H1 (cell line): Measurements from ENCODE around the gene GABRD. TPM values are rescaled to one million over a fixed set of nuclear protein-coding genes. Genes with fewer than 3 reads are reported as not detected.

ENCODE experiments used
- CTCF ChIA-PET: fragments of 300-600 bp; sonication (Branson Sonifier 250); formaldehyde crosslinking; loops from one replicate; lab custom pipeline; 2021; ENCODE audit not compliant: partially characterized antibody; lab: Charles Lee
- POLR2A ChIA-PET: fragments of 300-600 bp; sonication (Branson Sonifier 250); formaldehyde crosslinking; loops from one replicate; lab custom pipeline; 2021; ENCODE audit warnings: inconsistent platforms; ENCODE audit not compliant: partially characterized antibody; lab: Charles Lee
- DNase-seq, 2 experiments: peaks; one replicate each; pipeline versions ENCODE4 v3.0.0 to v3.0.0-alpha.2; 2010 to 2022; ENCODE audit warnings: low spot score in 2 of 2, low read depth in 1 of 2, mixed read lengths in 1 of 2
- FAIRE-seq: peaks from 2 replicates; lab custom pipeline; 2011; peaks lifted over from hg19 to GRCh38; lab: Jason Lieb, UNC
- H2AFZ ChIP-seq: 2 replicates; pipeline ENCODE4 v1.8.1; 2012; ENCODE audit warnings: low read length, inconsistent platforms
- H2AK5ac ChIP-seq: 2 replicates; pipeline ENCODE4 v1.6.1; 2013; ENCODE audit warnings: low read depth, low read length
- H2BK120ac ChIP-seq: replicated peaks from 2 replicates; pipeline ENCODE3; 2013; ENCODE audit warnings: low read depth, low read length, inconsistent platforms
- H2BK12ac ChIP-seq: 2 replicates; pipeline ENCODE4 v1.6.1; 2013; ENCODE audit warnings: low read depth, low read length
- H2BK15ac ChIP-seq: 2 replicates; pipeline ENCODE4 v1.6.1; 2013; ENCODE audit warnings: low read length
- H2BK20ac ChIP-seq: 2 replicates; pipeline ENCODE4 v1.6.1; 2013; ENCODE audit warnings: low read length
- H2BK5ac ChIP-seq: 2 replicates; pipeline ENCODE4 v1.6.1; 2013; ENCODE audit warnings: low read depth, low read length
- H3K14ac ChIP-seq: 2 replicates; pipeline ENCODE4 v1.6.1; 2013; ENCODE audit warnings: inconsistent platforms; ENCODE audit not compliant: insufficient read length
- H3K18ac ChIP-seq: 2 replicates; pipeline ENCODE4 v1.6.1; 2013; ENCODE audit warnings: low read length; ENCODE audit errors: extremely low read depth
- H3K23ac ChIP-seq: 2 replicates; pipeline ENCODE4 v1.6.1; 2013; ENCODE audit warnings: inconsistent platforms; ENCODE audit not compliant: insufficient read length
- H3K23me2 ChIP-seq: 2 replicates; pipeline ENCODE4 v1.6.1; 2013; ENCODE audit warnings: low read depth, low read length
- H3K27ac ChIP-seq: 2 replicates; pipeline ENCODE4 v1.6.1; 2011; ENCODE audit warnings: low read depth, low read length, inconsistent platforms
- H3K27me3 ChIP-seq, 4 experiments: replicated peaks in 1 of 4; 1 replicate in 1 of 4; 2 replicates in 3 of 4; pipeline versions ENCODE4 v1.6.1 to v1.8.1; 2011 to 2013; ENCODE audit warnings: low read length in 3 of 4, mild to moderate bottlenecking in 3 of 4, inconsistent platforms in 2 of 4, mixed read lengths in 2 of 4, moderate library complexity in 1 of 4; ENCODE audit not compliant: control insufficient read depth in 3 of 4, insufficient read depth in 3 of 4; ENCODE audit errors: extremely low read depth in 1 of 4
- H3K36me3 ChIP-seq, 4 experiments: 2 replicates each; pipeline versions ENCODE4 v1.6.1 to v1.8.1; 2011 to 2013; ENCODE audit warnings: mild to moderate bottlenecking in 4 of 4, low read length in 3 of 4, moderate library complexity in 2 of 4, control low read depth in 1 of 4, inconsistent platforms in 1 of 4; ENCODE audit not compliant: insufficient read depth in 4 of 4, control insufficient read depth in 2 of 4
- H3K4ac ChIP-seq: replicated peaks from 2 replicates; pipeline ENCODE3; 2013; ENCODE audit warnings: low read length, low read depth, mixed read lengths, inconsistent platforms; ENCODE audit not compliant: insufficient read length
- H3K4me1 ChIP-seq, 4 experiments: replicated peaks in 1 of 4; 1 replicate in 1 of 4; 2 replicates in 3 of 4; pipeline versions ENCODE4 v1.6.1 to v1.8.1; 2011 to 2013; ENCODE audit warnings: low read length in 3 of 4, inconsistent platforms in 2 of 4, mixed read lengths in 1 of 4; ENCODE audit not compliant: insufficient read depth in 4 of 4, control insufficient read depth in 3 of 4
- H3K4me2 ChIP-seq, 2 experiments: 2 replicates each; pipeline versions ENCODE4 v1.6.1 to v1.8.1; 2011 to 2013; ENCODE audit warnings: low read depth in 2 of 2, low read length in 2 of 2, control low read depth in 1 of 2, inconsistent platforms in 1 of 2, mild to moderate bottlenecking in 1 of 2; ENCODE audit not compliant: insufficient read depth in 1 of 2
- H3K4me3 ChIP-seq, 4 experiments: fragments of 200-600, 300-600 bp in 1 of 4; sonication (generic), shearing (Covaris generic), sonication (Bioruptor Twin) in 1 of 4; 2 replicates each; pipeline versions ENCODE4 v1.5.1 to v1.8.1; 2011 to 2016; ENCODE audit warnings: low read length in 4 of 4, low read depth in 3 of 4, control low read depth in 2 of 4, inconsistent platforms in 2 of 4, mild to moderate bottlenecking in 2 of 4, mixed read lengths in 1 of 4, moderate library complexity in 1 of 4; ENCODE audit not compliant: insufficient read depth in 2 of 4; ENCODE audit errors: extremely low read depth in 1 of 4
- H3K56ac ChIP-seq: replicated peaks from 2 replicates; pipeline ENCODE3; 2013; ENCODE audit warnings: low read depth, mild to moderate bottlenecking, mixed read lengths, low read length, inconsistent platforms; ENCODE audit not compliant: insufficient read length
- H3K79me1 ChIP-seq: 2 replicates; pipeline ENCODE4 v1.6.1; 2013; ENCODE audit warnings: low read depth, low read length, control low read depth
- H3K79me2 ChIP-seq, 2 experiments: 2 replicates each; pipeline versions ENCODE4 v1.6.1 to v1.8.1; 2012 to 2013; ENCODE audit warnings: low read length in 2 of 2, mild to moderate bottlenecking in 2 of 2, inconsistent platforms in 1 of 2; ENCODE audit not compliant: insufficient read depth in 2 of 2, control insufficient read depth in 1 of 2
- H3K9ac ChIP-seq, 4 experiments: replicated peaks in 1 of 4; 1 replicate in 1 of 4; 2 replicates in 3 of 4; pipeline versions ENCODE4 v1.6.1 to v1.8.1; 2011 to 2013; ENCODE audit warnings: low read depth in 3 of 4, low read length in 3 of 4, control low read depth in 2 of 4, mild to moderate bottlenecking in 2 of 4, moderate library complexity in 2 of 4, inconsistent platforms in 1 of 4; ENCODE audit errors: extremely low read depth in 1 of 4
- H3K9me3 ChIP-seq, 2 experiments: 2 replicates each; pipeline versions ENCODE4 v1.6.1 to v1.8.1; 2012 to 2013; ENCODE audit warnings: mild to moderate bottlenecking in 2 of 2, moderate library complexity in 2 of 2, control low read depth in 1 of 2, inconsistent platforms in 1 of 2, low read depth in 1 of 2, low read length in 1 of 2, mixed read lengths in 1 of 2; ENCODE audit not compliant: insufficient read depth in 2 of 2
- H4K20me1 ChIP-seq, 2 experiments: replicated peaks in 1 of 2; 2 replicates each; pipeline versions ENCODE3 to v1.8.1; 2011 to 2013; ENCODE audit warnings: inconsistent platforms in 2 of 2, low read length in 2 of 2, mild to moderate bottlenecking in 1 of 2; ENCODE audit not compliant: insufficient read depth in 2 of 2, control insufficient read depth in 1 of 2
- H4K5ac ChIP-seq: 2 replicates; pipeline ENCODE4 v1.6.1; 2013; ENCODE audit warnings: low read length, low read depth, mixed read lengths, inconsistent platforms; ENCODE audit not compliant: insufficient read length
- H4K8ac ChIP-seq: 2 replicates; pipeline ENCODE4 v1.8.0; 2013; ENCODE audit warnings: mild to moderate bottlenecking, moderate library complexity, low read length, inconsistent platforms; ENCODE audit not compliant: insufficient read depth; ENCODE audit errors: extremely low read depth
- H4K91ac ChIP-seq: replicated peaks from 2 replicates; pipeline ENCODE3; 2013; ENCODE audit warnings: low read length, mixed read lengths, inconsistent platforms; ENCODE audit not compliant: insufficient read length
- EGR1 ChIP-seq: IDR thresholded peaks from 2 replicates; pipeline ENCODE4 v1.6.1; 2011; ENCODE audit warnings: low read depth, low read length, borderline replicate concordance
- GABPA ChIP-seq: IDR thresholded peaks from 2 replicates; pipeline ENCODE4 v1.6.1; 2011; ENCODE audit warnings: mild to moderate bottlenecking, low read length, moderate library complexity, borderline replicate concordance; ENCODE audit not compliant: insufficient read depth
- HDAC6 ChIP-seq: IDR thresholded peaks from one replicate; pipeline ENCODE4 v1.7.1; 2012; ENCODE audit warnings: low read depth, mild to moderate bottlenecking, inconsistent platforms, low read length, moderate library complexity
- JUND ChIP-seq: IDR thresholded peaks from 2 replicates; pipeline ENCODE4 v1.6.1; 2011; ENCODE audit warnings: mild to moderate bottlenecking, improper control_type of control experiment, low read length
- PHF8 ChIP-seq: fragments of 200-600 bp; sonication (generic); conservative IDR thresholded peaks from 2 replicates; pipeline ENCODE4 v1.7.1; 2012; ENCODE audit warnings: low read depth, mild to moderate bottlenecking, inconsistent platforms, low read length, moderate library complexity
- POLR2AphosphoS5 ChIP-seq: IDR thresholded peaks from 2 replicates; pipeline ENCODE4 v1.6.1; 2011; ENCODE audit warnings: low read depth, low read length
- RXRA ChIP-seq: IDR thresholded peaks from 2 replicates; pipeline ENCODE4 v1.6.1; 2011; ENCODE audit warnings: low read depth, mild to moderate bottlenecking, low read length, moderate library complexity; ENCODE audit not compliant: insufficient read depth
- SIX5 ChIP-seq: IDR thresholded peaks from 2 replicates; pipeline ENCODE4 v1.6.1; 2011; ENCODE audit warnings: mild to moderate bottlenecking, low read depth, low read length
- SP1 ChIP-seq: IDR thresholded peaks from 2 replicates; pipeline ENCODE4 v1.6.1; 2011; ENCODE audit warnings: low read depth, low read length
- SP2 ChIP-seq: IDR thresholded peaks from 2 replicates; pipeline ENCODE4 v1.6.1; 2012; ENCODE audit warnings: mild to moderate bottlenecking, low read length, inconsistent platforms
- TBP ChIP-seq: IDR thresholded peaks from 2 replicates; pipeline ENCODE4 v1.6.1; 2011; ENCODE audit warnings: low read depth, low read length, improper control_type of control experiment
- TCF12 ChIP-seq: IDR thresholded peaks from 2 replicates; pipeline ENCODE4 v1.6.1; 2011; ENCODE audit warnings: low read depth, mild to moderate bottlenecking, low read length
- WGBS, 2 experiments: shearing (Covaris generic) in 1 of 2; methylation state at CpG; one replicate each; pipeline versions ENCODE4 v1.1.6 to v1.1.7; 2013 to 2015; ENCODE audit warnings: low lambda C conversion rate in 2 of 2, mixed read lengths in 2 of 2, inconsistent platforms in 1 of 2, low coverage in 1 of 2, missing lambda C conversion rate in 1 of 2; ENCODE audit not compliant: insufficient replicate concordance in 2 of 2, insufficient coverage in 1 of 2, insufficient read length in 1 of 2; ENCODE audit errors: extremely low coverage in 1 of 2, missing lambda C conversion rate in 1 of 2; 5-methylcytosine and 5-hydroxymethylcytosine counted together
- polyA plus RNA-seq, 7 experiments: library from polyadenylated mRNA; depleted of rRNA in 3 of 7; stranded (reverse) in 5 of 7; unstranded in 2 of 7; fragments of >200 nt in 5 of 7; fragments of 200-250 nt in 2 of 7; gene quantifications; 1 replicate in 5 of 7; 2 replicates in 1 of 7; 4 replicates in 1 of 7; pipeline versions ENCODE4 v1.2.1 to v1.2.3, GENCODE V29; 2011 to 2013; ENCODE audit warnings: missing spikeins in 2 of 7, mixed read lengths in 2 of 7
- total RNA-seq: library from RNA; stranded (reverse); fragmentation: NEBNext Ultra II Directional; extraction: Animal tissue kit (Norgen Biotek cat#: 25700); gene quantifications from 2 replicates; pipeline ENCODE4 v1.2.1, GENCODE V29; 2021

GABRD gene
- total and polyA plus RNA-seq, 2 of the 8 experiments (the other 6 are each of a cell fraction or from before 2014, with no cell fraction given): 1.8 to 3.0 TPM

DNA sequence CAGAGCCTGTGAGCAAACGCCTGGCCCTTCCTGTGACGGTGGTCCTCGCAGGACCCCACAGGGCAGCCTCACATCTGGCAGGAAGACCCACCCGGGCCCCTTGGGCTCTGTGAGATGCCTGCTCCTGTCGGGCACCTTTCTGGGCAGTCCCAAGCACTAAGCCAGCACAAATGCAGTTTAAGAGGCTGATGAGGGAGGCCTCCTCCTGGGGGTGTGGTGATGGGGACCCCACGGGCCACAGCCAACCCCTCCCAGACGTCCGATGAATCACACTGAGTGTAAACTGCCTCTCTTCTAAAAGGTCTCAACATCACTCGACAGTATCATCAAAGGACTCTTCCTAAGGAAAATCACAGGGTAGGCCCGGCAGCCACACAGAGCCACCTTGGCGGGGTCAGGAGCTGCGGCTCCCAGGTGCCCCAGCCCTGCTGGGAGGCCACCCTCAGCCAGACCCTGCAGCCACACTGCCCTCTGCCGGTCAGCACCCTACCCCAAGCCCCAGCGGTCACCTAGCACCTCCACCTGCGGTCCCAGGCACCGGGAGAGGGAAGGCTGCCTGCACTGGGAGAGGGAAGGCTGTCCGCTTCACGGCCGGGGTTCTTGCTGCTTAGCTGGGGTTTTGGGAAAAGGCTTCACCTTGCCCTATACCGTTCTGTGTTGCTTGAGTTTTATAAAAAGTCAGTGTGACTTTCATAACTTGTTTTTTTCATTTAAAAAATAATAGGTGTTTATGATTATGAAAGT lies 27.2 kb downstream of the GABRD start:
- Histone ChIP-seq H2BK20ac (0 out of 2 replicates have a peak overlapping the region, but pooled peaks have one; percentile 10), H2AK5ac (no peak overlapping the region), H3K79me2 (peaks cover 0 to under 1% of the 10 kb centered on the region in 2 experiments; a peak in 1 of 4 replicates), H4K91ac (peak overlapping the region; percentile 69), H3K9me3 (no peaks in the 10 kb centered on the region), H3K18ac (no peak overlapping the region; the same call in 1 of the 2 replicates), H2BK5ac (no peak overlapping the region), H2BK12ac (no peak overlapping the region), H2AFZ (no peak overlapping the region), H3K27me3 (peaks cover 0 to 7% (median 0%) of the 10 kb centered on the region in 4 experiments; a peak in 3 of 7 replicates), H2BK120ac (no peak overlapping the region), H3K23ac (no peak overlapping the region), H3K9ac (no peak overlapping the region), H2BK15ac (0 out of 2 replicates have a peak overlapping the region, but pooled peaks have one; percentile 46), H3K23me2 (peaks cover 7% of the 10 kb centered on the region), H3K4me3 (peak overlapping the region in 1 of 4 experiments; percentile 39; a peak in 1 of 8 replicates), H4K20me1 (peaks cover 1 to 3% of the 10 kb centered on the region in 2 experiments), H3K4me2 (no peak overlapping the region), H3K27ac (no peak overlapping the region), H3K4me1 (peaks cover 0 to 26% (median 19%) of the 10 kb centered on the region in 4 experiments; a peak in 6 of 7 replicates), H3K4ac (no peak overlapping the region), H4K5ac (no peak overlapping the region), H3K36me3 (no peaks in the 10 kb centered on the region), H3K56ac (no peak overlapping the region), H4K8ac (no peak overlapping the region), H3K14ac (no peak overlapping the region), H3K79me1 (no peaks in the 10 kb centered on the region)
- CTCF ChIA-PET: interaction anchor here (0.7 to 8.8 kb wide), 32 partner anchors 9 to 269 kb away, joined by 3 to 249 read pairs (median 6); partner anchors contain the start of genes CFAP74 and GABRD
- POLR2A ChIA-PET: interaction anchor here (0.9 to 1.6 kb wide), 3 partner anchors 11 to 153 kb away, joined by 4 to 6 read pairs (median 4); no protein-coding TSS in a partner anchor
- DNase-seq (peak; percentile 64 to 96), FAIRE-seq (no peak)
- WGBS, 2 experiments: 40% methylated on average over 18 of the region's 20 CpGs; no CpG with 5 or more reads in 1 of the 2 experiments
- peak; percentile 72; the same call in 1 of the 2 replicates for TF ChIP-seq GABPA
- TF ChIP-seq JUND: 0 out of 2 replicates have a peak, but pooled peaks have one; percentile 19
- TF ChIP-seq EGR1: no peak
- peak; percentile 60; the same call in 1 of the 2 replicates for TF ChIP-seq TBP
- TF ChIP-seq SP2: no peak
- no peak for TF ChIP-seq SIX5
- TF ChIP-seq SP1: no peak
- no peak for TF ChIP-seq POLR2AphosphoS5
- peak; percentile 53; the same call in 1 of the 2 replicates for TF ChIP-seq TCF12
- no peak for TF ChIP-seq HDAC6
- no peak for TF ChIP-seq PHF8
- TF ChIP-seq RXRA: 0 out of 2 replicates have a peak, but pooled peaks have one; percentile 35
